ENCODE measurements around the gene NT5M.

The NT5M gene

DNA sequence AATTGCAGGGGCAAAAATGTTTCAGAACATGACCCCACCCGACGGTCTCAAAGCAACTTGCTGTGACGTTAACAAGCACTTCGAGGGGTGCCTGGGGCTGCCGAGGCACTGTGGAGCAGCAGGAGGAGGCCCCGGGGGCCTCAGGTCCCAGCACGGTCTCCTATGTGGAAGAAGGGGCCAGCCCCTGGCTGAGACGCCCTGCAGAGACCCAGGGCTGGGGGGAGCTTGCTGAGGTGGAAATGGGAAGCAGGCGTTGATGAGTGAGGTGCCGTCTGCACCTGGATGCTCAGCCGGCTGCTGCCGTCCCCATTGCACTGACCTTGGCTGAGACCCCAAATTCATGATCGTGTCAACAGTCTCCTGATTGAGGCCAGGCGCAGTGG is 46.5 kb downstream of the NT5M start:
- Histone ChIP-seq H4K20me1 (ENCODE audit: insufficient read depth, low read length, poor library complexity, severe bottlenecking) (no peaks in the 10 kb centered on the region), H3K9me3 (ENCODE audit: insufficient read depth, low read depth, low read length) (no peaks in the 10 kb centered on the region), H3K4me1 (ENCODE audit: insufficient read depth, low read length, poor library complexity, severe bottlenecking) (no peaks in the 10 kb centered on the region), H3K36me3 (ENCODE audit: insufficient read depth, low read length) (no peaks in the 10 kb centered on the region), H3F3A (ENCODE audit: low read depth) (no peaks in the 10 kb centered on the region), H3K9me2 (replicated peaks; ENCODE audit: low read depth, low read length) (no peaks in the 10 kb centered on the region), H3K79me2 (ENCODE audit: insufficient read depth, low read length) (no peaks in the 10 kb centered on the region), H3K27me3 (ENCODE audit: insufficient read depth, low read length, poor library complexity, severe bottlenecking) (no peaks in the 10 kb centered on the region), H3K9ac (ENCODE audit: low read depth, low read length, poor library complexity, severe bottlenecking) (no peak overlapping the region), H3K4me2 (ENCODE audit: low read depth, low read length, poor library complexity, severe bottlenecking) (no peak overlapping the region), H3K4me3 (ENCODE audit: low read length, poor library complexity, severe bottlenecking) (no peak overlapping the region), H2AFZ (ENCODE audit: low read length) (no peak overlapping the region)
- TF ChIP-seq EZH2phosphoT487 (IDR thresholded peaks at IDR 0.05; ENCODE audit: borderline replicate concordance): no peak
- TF ChIP-seq, protein P1, sequence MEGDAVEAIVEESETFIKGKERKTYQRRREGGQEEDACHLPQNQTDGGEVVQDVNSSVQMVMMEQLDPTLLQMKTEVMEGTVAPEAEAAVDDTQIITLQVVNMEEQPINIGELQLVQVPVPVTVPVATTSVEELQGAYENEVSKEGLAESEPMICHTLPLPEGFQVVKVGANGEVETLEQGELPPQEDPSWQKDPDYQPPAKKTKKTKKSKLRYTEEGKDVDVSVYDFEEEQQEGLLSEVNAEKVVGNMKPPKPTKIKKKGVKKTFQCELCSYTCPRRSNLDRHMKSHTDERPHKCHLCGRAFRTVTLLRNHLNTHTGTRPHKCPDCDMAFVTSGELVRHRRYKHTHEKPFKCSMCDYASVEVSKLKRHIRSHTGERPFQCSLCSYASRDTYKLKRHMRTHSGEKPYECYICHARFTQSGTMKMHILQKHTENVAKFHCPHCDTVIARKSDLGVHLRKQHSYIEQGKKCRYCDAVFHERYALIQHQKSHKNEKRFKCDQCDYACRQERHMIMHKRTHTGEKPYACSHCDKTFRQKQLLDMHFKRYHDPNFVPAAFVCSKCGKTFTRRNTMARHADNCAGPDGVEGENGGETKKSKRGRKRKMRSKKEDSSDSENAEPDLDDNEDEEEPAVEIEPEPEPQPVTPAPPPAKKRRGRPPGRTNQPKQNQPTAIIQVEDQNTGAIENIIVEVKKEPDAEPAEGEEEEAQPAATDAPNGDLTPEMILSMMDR (conservative IDR thresholded peaks at IDR 0.05; ENCODE audit: low read length): no peak

DNA sequence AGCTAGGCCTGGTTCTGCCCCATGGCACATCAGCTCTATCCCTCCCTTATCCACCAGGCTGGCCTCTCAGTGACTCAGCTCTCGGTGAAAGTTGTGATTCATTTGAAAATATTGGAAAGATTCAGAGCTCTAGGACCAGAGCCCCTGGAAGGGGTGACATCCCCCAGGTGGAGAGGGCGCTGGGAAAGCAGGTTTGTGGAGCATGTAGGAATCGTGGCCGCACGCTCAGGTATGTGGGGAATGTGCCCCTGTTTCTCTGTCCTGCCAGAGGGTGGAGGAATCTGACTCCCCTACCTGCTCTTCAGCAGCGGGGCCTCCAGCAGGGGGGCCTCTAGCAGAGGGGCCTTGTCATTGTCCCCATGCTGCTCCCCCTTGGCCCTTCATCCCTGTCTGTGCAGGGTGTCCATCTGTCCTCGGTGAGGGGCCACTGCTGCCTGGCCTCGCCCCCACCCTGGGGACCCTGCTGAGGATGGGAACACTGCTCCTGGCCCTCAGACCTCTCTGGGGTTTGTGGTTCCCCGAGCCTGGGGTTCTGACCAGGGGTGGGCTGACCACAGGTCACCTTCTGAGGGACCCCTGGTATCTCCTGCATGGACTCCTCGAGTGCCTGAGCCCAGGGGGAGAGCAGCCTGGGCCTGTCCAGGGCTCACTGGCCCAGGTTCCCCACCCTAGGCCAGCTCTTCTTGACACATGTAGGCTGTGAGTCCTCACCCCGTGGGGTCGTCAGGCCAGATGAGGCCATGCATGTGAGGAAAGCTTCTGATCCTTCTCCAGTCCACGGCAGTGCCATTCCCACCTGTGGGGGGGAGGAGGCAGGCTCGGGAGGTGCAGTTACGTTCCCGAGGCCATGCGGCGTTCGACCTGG is 47.5 kb downstream of the NT5M start:
- Histone ChIP-seq H3K4me3 (ENCODE audit: low read length, poor library complexity, severe bottlenecking) (no peak overlapping the region), H3K79me2 (ENCODE audit: insufficient read depth, low read length) (no peaks in the 10 kb centered on the region), H3K27me3 (ENCODE audit: insufficient read depth, low read length, poor library complexity, severe bottlenecking) (no peaks in the 10 kb centered on the region), H3F3A (ENCODE audit: low read depth) (no peaks in the 10 kb centered on the region), H3K4me2 (ENCODE audit: low read depth, low read length, poor library complexity, severe bottlenecking) (no peak overlapping the region), H4K20me1 (ENCODE audit: insufficient read depth, low read length, poor library complexity, severe bottlenecking) (no peaks in the 10 kb centered on the region), H3K36me3 (ENCODE audit: insufficient read depth, low read length) (no peaks in the 10 kb centered on the region), H2AFZ (ENCODE audit: low read length) (no peak overlapping the region), H3K9me3 (ENCODE audit: insufficient read depth, low read depth, low read length) (no peaks in the 10 kb centered on the region), H3K4me1 (ENCODE audit: insufficient read depth, low read length, poor library complexity, severe bottlenecking) (peaks cover 4% of the 10 kb centered on the region), H3K9me2 (replicated peaks; ENCODE audit: low read depth, low read length) (no peaks in the 10 kb centered on the region), H3K9ac (ENCODE audit: low read depth, low read length, poor library complexity, severe bottlenecking) (no peak overlapping the region)
- no peak for TF ChIP-seq EZH2phosphoT487 (IDR thresholded peaks at IDR 0.05; ENCODE audit: borderline replicate concordance)
- TF ChIP-seq, protein P1 (conservative IDR thresholded peaks at IDR 0.05; ENCODE audit: low read length): no peak

DNA sequence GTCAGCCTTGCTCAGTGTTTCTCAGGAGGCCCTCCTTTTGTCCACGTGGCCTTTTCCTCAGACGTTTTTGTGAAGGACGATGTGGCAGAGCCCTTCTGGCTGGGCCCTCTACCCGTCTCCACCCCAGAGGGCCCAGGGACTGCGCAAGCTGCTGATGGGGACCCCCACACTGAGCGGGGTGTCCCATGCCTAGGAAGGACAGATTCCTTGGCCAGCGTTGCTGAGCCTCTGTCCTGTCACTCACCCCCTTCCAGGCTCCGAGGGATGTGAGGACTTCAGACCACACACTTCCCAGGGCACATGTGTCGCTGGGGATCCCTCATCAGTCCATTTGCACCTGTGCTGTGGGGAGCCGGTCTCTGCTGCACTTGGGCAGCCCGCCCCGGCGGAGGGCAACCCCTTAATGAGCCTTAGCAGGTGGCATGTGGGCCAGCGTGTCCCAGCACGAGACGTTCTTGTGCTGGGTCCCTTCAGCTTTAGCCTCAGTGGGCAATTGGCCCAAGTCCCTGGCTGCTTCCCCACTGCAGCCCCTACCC is 48.3 kb downstream of the NT5M start:
- Histone ChIP-seq H3K36me3 (ENCODE audit: insufficient read depth, low read length) (no peaks in the 10 kb centered on the region), H3K79me2 (ENCODE audit: insufficient read depth, low read length) (no peaks in the 10 kb centered on the region), H3K9ac (ENCODE audit: low read depth, low read length, poor library complexity, severe bottlenecking) (no peak overlapping the region), H3K9me3 (ENCODE audit: insufficient read depth, low read depth, low read length) (no peaks in the 10 kb centered on the region), H3K4me3 (ENCODE audit: low read length, poor library complexity, severe bottlenecking) (no peak overlapping the region), H3K27me3 (ENCODE audit: insufficient read depth, low read length, poor library complexity, severe bottlenecking) (no peaks in the 10 kb centered on the region), H4K20me1 (ENCODE audit: insufficient read depth, low read length, poor library complexity, severe bottlenecking) (no peaks in the 10 kb centered on the region), H3K4me2 (ENCODE audit: low read depth, low read length, poor library complexity, severe bottlenecking) (no peak overlapping the region), H3F3A (ENCODE audit: low read depth) (no peaks in the 10 kb centered on the region), H3K9me2 (replicated peaks; ENCODE audit: low read depth, low read length) (no peaks in the 10 kb centered on the region), H3K4me1 (ENCODE audit: insufficient read depth, low read length, poor library complexity, severe bottlenecking) (peaks cover 6% of the 10 kb centered on the region), H2AFZ (ENCODE audit: low read length) (no peak overlapping the region)
- TF ChIP-seq, protein P1 (conservative IDR thresholded peaks at IDR 0.05; ENCODE audit: low read length): no peak
- TF ChIP-seq EZH2phosphoT487 (IDR thresholded peaks at IDR 0.05; ENCODE audit: borderline replicate concordance): no peak
